Iris pigment epithelial cell (primary cell): Measurements from ENCODE around the gene TMEM72.

ENCODE experiments used
- DNase-seq: peaks from one replicate; pipeline ENCODE4 v3.0.0-alpha.2; 2011; ENCODE audit warnings: low read depth

Gene TMEM72

DNA sequence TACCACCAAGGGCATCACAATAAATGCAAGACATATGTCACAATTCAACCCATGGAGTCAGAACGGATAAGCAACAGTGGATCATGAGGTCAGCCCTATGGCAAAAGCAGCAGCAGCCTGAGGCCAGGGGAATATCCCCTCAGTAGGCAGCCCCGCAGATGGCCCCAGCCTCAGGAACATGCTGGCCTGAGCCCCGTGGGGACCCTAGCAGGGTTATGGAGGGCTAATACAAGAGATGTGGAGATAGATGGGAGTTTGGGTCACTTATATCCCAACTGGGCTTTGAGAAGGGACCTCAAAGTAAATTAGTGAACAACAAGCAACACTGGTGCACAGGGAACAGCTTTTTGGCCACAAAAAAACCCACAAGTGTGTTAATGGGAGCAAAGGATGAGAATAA is 9.1 kb downstream of the TMEM72 start:
- no peak for DNase-seq

DNA sequence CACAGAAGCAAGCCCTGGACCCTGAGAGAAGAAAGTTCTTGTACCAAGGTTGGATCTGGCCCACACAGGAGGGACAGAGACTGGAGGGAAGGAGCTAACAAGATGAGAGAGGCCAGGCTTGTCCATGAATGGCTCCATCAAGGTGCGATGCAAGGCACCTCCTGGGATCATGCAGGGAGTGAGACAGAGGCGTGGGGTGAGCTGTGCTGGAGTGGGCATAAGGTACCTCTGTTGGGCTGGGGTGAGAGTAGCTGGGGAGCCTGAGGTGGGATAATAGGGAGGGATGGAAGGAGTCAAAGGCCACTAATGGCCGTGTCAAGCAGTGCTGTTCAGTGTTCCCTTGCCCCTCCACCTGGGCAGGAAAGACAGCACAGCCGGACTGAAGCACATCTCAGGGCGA is 9.9 kb downstream of the TMEM72 start:
- no peak for DNase-seq

DNA sequence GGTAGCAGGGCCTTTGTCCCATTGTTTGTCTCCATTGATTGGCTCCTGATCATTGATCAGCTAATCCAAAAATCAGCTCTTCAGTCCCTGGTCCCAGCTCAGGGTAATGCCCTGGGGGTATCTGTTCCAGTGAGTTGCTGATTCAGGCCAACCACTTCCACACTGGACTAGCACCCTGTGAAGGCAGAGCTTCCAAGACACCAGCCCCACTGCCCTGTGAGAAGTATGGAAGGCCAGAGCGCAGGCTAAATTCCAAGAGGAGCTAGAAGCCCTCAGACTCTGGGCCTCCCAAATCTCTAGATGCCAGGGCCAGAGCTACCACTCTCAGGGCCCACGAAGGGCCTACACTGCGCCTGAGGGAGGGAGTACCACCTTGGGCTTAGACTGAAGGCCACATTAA is 10.4 kb downstream of the TMEM72 start:
- DNase-seq: no peak

DNA sequence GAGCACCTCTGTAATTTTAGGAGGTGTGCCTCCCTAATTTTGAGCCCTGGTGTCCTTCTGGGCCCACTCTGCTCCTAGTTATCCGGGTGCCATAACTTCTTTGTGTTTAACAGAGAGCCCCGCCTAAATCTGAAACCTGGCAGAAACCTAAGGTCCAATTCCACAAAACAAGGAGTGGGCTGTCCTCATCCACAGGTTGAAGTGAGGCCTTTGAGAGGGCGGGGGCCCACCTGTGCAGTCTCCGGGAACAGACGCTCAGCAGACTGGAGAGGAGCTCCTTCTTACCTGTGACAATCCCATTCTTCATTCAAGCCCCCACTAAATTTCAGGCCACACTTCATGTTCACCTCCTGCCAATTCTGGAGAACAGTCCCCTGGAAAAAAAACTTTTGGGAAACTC is 10.9 kb downstream of the TMEM72 start:
- DNase-seq: no peak

DNA sequence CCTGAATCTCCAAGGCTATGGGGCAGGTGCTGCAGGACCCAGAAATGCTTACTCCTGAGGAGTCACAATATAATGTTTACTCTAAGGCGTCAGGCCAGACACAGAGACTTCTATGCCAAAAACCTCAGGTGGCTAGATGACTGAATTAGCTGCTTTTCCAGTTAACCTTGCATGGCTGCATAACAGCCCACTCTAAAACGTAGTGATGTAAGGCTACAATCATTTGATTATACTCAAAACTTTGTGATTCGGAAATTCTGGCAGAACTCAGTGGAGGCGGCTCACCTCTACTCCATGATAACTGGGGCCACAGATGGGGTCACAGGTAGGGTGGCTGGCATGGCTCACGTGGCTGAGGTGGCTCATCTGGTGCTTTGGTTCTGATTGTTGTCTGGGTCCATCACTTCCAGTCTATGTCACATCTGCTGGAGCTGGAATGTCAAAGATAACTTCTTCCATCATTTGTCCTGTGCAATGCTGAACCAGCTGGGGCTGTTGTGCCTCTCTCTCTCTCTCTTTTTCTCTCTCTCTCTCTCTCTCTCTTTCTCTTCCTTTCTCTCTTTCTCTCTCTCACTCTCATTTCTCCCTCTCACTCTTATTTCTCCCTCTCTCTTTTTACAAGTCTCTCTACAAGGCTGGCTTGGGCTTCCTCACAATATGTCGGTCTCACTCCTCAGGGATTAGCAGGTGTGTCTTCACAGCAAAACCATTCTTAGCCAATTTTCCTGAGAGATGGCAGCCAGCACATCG is 11.8 kb downstream of the TMEM72 start:
- DNase-seq: no peak

DNA sequence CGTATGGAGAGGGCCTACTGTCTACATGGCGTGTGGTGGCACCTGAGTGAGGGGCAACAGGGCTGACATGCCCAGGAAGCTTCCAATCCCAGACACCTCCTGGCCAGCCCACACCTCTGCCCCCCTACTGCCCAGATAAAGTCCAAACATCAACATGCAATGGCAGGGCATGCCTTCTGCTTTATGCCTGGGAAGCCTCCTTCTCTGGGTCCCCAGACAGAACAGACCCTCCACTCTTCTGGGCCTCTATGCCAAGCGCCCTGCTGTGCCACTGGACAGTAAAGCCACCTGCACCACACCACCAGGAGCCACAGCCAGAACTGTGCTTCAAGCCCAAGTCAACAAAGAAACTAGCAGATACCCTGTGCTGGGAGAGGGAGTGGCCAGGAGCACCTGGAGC is 12.5 kb downstream of the TMEM72 start:
- DNase-seq: no peak

DNA sequence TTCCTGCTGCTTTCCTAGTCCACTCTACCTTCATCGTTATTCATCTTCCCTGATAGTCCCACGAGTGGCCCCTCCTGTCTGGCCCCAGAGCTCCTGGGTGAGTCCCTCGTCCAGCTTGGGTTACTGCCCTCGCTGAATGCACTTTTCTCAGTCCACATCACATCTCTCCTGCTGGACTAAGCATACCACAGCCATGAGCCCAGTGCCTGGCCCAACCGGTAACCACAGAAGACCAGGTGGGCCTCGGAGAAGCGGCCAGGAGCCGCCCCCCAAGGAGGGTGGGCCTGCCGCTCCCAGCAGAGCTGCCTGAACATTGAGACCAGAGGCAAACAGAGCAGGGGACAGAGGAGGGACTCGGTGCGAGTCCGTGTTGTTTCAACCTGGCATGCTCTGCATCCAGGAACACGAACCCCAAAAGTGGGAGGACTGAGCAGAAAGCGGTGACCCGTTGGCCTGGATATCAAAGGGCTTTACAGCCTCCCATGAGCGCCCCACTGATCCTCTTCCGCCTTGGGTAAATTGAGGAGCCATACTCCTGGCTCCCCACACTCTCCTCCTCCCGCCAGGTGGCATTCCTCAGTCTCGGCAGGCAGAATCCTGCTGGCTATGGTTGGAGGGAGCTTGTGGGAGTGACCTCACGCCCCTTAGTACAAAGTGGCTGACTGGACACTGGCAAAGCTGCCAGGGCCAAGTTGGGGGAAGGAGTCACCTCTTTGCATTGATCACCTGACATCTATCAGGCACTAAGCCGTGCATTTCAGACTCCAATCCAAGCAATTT is 13.3 kb downstream of the TMEM72 start:
- DNase-seq: no peak

DNA sequence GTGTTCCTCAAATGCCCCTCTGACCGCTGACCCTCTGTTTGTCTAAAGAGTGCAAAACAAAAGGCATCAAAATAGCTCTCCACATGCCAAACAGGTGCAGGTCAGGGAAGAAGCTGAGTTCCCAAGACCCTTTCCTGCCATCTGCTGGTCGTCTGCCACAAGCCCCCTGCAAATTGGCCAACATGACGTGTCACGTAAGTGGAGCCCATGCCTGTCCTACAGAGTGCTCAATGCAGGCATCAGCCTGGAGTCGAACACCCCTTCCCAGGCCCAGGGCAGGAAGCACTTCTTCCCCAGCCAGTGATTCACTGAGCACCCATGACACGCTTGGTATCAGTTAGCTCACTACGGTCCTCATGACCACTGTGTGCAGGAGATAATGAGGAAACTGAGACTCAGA is 14.1 kb downstream of the TMEM72 start:
- DNase-seq: no peak

DNA sequence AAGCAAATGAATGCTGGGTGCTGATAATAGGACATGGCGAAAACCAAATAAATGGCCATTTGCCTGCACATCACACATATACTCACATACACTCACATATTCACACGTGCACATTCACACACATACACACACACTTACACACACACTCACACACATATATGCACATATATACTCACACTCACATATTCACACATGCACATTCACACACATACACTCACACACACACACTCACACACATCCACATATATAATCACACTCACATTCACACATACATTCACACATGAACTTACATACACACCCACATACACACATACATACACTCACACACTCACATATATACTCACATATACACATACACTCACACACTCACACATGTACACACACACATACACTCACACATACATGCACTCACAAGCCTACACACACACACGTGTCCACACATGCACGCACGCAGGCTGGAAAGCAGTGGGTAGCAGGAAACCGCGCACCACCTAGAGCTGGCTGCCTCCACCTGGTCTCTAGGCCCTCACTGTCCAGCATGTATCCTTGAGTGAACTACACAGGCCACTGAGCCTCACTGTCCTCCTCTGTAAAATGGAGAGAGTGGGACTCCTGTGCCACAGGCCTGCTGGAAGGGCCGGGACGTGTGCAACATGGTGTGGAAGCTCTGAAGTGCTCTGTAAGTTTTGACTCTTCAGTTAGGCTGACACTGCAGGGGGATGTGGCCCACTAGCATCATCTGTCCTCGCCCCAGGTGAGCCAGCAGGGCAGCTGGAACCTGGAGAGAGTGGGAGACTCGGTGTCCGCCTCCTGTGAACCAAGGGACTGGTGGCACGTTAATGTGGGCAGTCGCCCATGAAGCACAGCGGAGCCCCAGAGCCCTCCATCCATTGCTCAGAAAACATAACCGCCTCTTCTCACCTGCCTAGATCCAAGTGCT is 14.9 kb downstream of the TMEM72 start:
- DNase-seq: no peak

DNA sequence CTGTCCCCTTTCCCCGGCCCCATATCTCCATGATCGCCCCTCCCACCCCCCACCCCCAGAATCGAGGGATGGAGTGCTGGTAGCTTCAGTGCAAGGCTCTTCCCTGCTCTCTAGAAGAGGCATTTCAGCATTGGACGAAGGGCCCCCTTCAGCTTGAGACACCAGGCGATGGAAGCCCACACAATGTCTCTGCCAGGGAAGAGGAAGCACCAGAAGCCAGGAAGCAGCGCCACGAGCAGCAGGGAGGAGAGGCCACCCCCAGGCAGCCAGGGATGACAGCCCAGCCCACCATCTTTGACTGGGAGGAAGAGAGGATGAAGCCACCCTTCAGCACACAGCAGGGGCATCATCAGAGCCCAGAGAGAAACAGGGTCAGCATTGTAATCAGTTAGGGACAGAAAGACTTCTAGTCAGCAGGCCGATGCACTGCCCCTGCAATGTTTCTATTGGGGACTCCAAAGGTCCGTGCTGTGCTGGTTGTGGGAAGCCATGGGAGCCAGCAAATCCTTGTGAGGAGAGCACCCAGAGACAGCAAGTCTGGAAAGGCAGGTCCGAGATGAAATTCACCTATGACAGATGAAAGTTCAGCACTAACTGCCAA is 15.7 kb downstream of the TMEM72 start:
- no peak for DNase-seq

DNA sequence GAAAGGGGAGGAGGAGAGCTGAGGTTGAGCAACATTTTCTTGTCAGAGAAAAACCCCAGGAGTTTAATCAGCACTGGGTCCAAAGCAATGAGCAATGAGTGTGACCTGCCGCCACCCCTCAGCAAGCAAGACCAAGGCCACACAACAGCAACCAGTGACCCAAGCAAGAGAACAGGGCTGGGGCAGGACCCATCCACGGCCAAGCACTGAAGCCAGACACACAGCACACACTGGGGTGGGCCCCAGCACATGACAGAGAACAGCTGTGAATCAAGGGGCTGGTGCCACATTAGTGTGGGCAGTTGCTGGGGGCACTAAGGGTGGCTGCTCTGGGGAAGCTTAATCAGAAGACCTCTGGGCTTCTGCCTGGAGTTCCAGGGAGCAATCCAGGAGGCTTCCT is 16.2 kb downstream of the TMEM72 start:
- peak; percentile 79 for DNase-seq

DNA sequence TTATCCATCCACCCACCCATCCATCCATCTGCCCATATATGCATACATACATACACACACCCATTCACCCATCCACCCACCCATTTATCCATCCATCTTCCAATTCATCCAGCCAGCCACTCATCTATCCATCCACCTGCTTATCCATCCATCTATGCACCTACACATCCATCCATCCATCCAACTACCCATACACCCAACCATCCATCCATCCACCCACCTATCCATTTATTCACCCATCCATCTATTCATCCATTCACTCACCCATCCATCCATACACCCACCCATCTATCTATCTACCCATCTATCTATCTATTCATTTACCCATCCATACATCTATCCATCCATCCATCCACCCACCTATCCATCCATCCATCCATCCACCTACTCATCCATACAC is 17.3 kb downstream of the TMEM72 start:
- DNase-seq: no peak

DNA sequence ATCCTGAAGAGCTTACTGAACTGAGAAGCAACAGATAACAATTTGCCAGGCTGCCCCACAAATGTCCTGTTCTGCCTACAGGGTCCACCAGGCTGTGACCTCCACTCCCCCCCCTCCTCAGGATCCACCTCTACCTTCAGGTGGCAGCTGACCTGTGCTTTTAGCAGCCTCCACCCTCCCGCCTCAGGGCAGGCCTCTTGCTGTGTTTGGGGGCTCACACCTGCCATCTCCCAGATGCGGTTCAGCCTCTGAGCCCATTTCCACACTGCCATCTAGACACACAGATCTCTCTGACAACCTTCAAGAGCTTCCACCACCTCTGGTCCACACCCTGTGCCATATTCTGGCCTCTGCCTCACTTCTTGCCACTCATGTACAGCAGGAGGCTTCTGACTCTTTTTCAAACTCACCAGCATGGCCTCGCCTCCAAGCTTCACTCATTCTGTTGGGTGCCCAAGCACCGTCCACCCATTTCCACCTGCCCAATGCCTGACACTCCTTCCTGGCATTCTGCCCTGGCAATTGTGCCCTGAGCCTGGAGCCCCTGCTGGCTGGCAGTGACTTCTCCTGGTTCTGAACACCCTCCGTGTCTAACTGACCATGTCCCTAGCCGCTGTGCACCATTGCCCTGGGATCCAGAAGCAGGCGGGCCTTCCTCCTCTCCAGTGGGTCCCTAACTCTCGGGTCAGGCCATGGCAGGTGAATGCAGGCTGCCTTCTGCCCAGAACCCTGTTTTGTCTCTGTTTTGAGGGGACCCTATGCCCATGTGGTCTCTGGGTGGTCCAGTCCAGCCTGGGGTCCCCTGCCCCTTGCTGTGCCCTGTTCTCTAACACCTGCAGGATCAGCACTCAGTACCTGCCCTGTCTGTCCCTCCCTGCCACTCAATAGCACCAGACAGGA is 18.5 kb downstream of the TMEM72 start:
- DNase-seq: no peak

DNA sequence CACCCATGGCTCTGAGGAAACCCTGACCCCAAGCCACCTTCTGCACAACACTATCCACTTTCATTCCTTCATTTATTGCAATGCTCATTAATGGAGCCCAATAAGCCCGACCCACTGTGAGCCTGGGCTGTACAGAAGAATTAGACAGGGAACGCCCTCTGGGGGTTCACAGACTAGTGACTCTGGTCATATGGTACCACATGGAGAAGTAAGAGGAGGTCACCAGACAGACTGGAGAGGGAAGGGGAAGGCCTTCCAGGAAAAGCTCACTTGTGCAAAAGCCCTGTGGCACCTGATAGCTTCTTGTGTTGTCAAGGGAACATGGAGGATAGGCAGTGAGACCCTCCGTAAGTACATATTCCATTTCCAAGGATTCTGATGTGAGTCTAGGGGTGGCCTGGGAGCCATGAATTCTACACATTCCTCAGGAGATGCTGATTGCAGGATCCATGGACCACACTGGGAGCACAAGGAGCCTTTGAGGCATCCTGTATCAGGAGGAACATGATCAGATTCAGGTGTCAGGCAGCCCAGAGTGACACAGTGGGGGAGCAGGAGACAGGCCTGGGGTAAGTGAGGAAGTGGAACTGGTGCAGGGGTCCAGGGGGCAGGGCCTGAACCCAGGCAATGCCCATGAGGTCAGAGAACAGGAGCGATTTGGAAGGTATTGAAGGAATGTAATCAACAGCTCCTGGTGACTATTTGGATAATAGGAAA is 19.9 kb downstream of the TMEM72 start:
- DNase-seq: no peak

DNA sequence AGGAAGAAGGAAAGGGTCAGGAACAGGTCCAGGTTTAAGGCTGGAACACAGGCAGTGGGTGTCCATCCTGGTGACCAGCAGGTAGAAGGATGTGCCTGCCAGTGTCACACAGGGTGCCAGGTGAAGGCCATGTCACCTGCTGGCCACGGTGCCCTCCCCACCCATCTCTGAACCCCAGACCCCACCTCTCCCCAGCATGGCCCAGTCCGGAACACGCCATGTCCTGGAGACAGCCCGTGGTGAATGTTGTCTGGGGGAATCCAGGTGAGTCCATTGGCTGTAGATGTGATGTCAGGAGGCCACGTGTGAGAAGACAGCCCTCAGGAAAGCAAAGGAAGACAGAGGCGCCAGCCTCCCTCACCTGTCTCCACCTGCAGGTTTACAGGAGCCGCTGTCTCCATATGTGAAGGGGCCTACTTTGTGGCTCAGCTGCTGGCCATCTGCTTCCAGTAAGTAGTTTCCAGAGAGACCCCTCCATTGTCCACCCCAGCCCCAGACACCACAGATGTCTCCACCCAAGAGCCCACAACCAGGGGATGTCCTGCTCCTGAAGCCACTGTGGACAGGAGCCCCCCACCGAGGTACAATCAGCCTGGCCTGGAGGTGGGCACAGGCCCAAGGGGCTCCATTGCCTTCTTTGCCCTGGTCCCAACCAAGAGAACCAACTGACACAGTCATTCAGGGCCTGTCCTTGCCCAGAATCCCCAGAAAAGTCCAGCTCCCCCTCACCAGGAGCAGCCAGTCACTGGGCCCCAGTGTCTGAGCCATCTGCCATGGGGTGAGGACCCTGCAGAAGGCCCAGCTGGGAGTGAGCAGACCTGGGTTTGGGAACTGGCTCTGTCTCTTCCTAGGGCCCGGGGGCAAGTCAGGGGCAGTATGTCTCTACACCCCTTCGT is 20.7 kb downstream of the TMEM72 start:
- no peak for DNase-seq

DNA sequence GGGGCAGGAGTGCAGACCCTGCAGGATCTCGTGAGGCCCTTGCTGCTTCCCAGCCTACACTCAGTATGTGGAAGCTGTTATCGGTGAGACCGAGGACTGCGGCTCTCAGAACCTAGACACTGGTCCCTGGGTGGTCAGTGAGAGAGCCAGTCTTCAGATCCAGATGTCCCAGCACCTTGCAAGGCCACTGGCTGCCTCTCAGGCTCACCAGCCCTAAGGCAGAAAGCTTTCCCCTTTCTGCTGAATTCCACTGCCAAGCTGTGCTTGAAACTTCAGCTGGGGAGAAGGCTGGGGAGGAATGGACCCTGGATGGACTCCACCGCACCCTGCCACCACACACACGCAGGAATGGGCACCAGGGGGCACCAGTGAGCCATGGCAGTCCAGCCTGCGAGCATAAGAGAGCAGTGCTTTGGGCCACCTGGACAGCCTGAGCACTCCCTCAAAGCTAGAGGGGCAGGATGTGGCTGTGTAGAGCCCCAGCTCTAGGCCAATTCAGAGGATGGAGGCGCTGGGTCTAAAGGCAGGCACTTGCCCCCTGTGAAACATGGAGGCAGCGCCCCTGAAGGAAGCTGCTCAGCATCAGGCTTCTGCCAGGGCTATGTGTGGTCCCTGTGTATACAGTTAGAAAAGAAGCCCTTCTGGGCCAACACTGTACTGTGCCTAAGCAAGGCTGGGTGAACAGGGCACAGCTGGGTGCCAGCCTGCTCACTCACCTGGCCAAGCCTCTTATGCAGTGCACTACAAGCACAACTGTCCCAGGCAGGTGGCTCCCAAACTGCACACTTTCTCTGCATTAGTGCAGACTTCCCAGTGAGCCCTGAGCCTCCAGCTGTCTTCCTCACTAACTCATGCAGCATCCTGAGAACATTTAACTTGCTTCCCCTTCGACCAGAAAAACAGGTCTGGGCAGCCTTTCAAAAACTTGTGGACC is 21.6 kb downstream of the TMEM72 start:
- DNase-seq: peak; percentile 74

DNA sequence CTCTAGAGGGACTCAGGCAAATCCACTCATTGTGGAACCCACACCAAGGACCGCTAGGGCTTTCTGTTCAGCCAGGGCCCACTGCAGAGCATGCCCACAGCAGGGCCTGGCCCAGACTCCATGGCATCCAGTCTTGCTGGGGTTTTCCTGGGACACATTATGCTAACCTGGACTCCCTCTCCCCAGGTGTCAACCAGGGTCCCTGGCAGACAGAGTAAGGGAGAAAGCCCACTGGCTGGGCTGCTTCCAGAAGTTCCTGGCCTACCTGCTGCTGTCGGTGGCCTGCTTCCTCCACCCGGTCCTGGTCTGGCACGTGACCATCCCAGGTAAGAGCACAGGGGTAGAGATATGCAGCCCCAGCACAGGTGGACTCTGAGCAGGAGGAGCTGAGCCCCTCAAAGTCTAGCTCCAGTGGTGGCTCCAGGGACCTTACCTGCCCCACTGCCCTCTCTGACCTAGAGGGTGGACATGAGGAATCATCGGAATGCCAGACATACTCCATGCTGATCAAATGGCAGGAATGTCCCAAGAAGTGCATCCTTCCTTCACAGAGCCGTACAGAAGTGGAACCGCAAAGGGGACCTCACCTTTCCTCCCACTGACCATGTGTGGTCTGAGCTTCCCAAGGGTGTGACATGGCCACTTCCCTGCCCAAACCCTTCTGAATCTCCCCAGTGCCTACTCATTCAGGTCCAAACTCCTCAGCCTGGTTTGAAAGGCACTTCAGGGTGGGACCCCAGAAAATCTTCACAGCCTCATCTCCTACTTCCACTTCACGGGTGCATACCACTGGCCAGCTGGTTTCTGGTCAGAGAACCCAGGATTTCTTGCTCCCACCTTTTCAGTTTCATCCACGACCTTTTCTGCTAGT is 22.5 kb downstream of the TMEM72 start:
- DNase-seq: no peak
